HS-5 (cell line): ENCODE measurements around the gene TCERG1L.

Experiments
- DNase-seq: peaks from one replicate; pipeline ENCODE4 v3.0.0-alpha.2; 2012; ENCODE audit warnings: low read depth

TCERG1L gene

DNA sequence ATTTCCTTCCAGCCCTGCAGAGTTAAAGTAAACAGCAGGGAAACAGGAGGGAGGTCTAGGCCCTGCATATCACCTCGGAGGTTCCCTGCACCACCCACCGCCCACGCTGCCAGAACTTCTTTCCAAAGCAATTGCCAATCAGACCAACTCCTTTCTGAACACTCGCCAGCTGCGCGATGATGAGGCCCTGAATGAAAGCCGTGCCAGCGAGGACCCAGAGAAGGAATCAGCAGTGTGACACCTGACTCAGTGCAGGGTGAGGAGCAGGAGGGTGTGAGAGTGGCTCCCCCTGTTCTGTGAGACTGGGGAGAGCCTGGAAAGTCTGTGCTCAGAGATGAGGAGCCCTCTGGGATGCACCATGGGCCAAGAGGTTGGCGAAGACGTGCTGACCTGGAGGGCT lies 3.3 kb upstream of the TCERG1L start:
- DNase-seq: no peak

DNA sequence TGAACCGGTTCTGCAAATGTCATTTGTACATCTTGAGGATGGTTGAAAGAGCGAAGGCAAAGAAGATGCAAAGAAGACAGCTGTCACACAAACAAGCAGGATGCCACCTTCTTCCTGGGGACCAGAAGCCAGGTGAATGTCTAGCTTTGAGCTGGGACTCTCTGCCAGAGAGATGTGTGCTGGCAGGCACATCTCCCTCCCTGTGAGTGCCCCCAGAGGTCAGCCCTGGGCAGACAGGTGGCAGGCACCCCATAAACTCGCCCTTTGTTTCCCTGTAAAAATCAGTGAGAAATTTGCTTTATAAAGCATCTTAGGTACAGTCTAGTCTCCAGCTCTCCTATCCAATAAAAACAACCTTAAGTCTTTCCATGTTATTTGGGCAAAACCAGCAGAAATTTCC lies 2.6 kb upstream of the TCERG1L start:
- DNase-seq: no peak

DNA sequence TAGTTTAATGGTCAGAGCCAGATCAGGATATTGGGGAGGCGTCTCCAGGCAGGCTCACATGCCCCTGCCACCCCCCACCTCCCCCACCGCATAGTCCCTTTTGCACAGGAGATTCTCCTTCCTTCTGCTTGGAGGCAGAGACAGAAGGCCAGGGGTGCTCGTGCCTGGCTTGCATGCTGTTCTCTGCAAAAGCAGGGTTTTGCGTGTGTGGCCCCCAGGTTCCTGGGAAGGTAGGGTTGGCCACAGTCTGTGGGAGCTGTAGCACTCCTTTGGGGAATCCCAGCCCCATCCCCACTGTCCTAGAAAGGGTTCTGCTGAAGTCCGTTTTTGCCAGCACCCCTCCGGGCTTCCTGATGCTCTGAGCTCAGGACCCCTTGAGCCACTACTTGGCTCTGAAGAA lies 1.9 kb upstream of the TCERG1L start:
- DNase-seq: no peak

DNA sequence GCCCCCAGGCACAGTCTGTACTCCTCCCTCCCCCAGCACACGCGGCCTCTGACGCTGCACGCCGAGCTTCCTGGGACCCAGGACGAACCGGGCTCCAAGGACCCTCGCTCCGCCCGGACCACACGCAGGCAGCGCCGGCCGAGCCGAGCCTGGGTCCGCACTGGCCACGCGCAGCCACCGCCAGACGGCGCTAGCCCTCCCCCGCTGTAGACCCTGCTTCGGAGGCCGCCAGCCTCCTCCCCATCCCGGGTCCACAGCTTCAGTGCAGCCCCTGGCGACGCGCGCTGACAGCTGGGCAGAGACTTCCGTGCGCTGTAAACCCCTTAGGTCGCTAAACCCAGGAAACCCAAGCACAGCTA lies 936 bp upstream of the TCERG1L start:
- DNase-seq: no peak

DNA sequence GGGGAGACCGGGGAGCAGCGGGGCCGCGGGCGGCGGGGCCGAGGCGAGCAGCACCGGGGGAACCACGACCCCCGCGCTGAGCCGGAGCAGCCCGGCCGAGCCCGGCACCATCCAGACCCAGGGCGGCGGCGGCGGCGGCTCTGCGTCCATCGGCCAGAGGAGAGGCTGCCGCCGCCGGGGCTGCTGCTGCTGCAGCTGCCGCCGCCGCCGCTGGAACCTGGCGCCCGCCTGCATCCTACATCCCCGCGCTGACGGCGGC lies 190 bp downstream of the TCERG1L start:
- DNase-seq: no peak

DNA sequence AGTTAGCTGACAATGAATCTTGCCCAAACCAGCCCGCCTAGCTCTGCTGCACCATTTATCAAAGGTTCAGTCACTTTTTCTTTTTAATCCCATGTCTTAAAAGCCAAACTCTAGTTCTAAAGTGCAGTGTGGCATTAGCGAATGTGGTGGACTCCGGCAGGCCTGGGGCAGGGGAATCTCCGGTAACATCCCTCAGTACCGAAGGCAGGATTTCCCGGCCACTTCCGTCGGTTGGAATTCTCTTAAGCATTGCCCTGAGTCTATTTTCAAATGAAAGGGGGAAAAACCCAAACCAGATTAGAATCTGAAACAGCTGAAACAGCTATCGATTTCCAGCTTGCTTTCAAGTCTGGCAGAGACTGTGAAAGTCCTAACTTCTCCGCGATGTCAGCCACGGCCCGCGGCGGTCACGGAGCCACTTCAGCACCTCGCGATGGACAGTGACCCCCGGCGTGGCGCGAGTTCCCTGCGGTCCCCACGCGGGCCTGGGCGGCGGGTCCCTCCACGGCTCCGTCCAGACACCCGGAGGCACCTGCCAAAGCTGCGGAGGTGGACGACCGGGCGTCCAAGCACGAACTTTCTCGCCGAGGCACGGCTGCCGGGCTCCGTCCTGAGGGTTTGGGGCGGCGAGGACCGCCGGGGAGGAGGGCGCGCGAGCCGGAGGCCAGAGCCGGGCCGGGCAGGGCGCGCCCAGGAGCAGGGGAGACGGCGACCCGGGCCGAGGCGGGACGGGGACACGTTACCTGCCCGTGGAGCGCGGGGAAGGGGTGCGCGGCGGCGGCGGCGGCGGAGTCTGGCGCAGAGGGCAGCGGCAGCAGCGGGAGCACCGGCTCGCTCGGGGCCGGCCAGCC lies 745 bp downstream of the TCERG1L start:
- DNase-seq: no peak

DNA sequence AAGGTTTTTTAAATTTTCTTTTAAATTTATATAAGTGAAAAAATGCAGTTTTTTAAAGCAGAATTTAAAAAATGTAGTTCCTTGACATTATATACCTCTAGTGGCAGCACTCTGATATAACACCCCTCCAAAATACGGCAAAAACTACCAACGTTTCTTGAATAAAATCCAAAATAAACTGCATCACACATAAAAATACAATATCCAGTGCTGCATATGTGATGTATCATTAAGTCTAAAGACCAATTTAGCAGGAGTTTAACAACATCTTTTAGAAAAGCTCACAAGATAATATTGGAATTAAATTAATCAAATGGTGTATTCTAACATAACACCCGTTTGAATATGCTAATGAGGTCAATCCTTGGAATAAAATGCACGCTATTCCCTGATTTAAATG lies 1.4 kb downstream of the TCERG1L start:
- DNase-seq: no peak

DNA sequence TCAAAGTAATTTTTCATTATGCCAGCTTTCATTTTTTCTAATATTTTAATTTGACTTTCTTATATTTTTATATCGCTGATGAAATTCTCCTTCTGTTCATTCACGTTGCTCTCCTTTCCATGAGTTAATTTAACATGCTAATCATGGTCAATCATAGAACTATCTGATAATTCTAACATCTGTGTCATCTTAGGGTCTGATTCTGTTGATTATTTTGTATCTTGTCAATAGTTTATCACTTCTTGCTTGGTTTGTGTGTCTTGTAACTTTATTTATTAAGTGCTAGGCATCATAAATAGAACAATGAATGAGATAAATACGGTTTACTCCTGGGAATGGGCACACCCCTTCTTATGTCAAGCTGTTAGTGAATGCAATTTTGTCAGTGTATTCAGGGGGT lies 11.0 kb downstream of the TCERG1L start:
- DNase-seq: no peak

DNA sequence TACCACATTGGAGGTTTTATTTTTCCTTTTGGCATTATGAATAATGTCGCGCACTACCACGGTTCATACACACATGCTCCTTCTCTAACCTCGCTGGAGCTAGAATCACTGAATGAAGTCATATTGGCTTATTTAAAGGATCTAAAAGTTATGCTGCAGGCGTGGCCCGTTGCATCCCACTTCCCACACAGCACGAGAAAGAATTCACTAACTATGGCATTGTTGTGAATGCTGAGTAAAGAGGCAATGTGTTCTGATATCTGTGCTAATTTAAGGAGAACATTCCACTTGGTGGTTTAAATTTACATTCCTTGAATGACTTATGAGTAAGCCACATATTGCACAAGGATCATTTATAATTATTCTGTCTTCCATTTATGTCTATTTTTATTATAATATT lies 20.7 kb downstream of the TCERG1L start:
- no peak for DNase-seq

DNA sequence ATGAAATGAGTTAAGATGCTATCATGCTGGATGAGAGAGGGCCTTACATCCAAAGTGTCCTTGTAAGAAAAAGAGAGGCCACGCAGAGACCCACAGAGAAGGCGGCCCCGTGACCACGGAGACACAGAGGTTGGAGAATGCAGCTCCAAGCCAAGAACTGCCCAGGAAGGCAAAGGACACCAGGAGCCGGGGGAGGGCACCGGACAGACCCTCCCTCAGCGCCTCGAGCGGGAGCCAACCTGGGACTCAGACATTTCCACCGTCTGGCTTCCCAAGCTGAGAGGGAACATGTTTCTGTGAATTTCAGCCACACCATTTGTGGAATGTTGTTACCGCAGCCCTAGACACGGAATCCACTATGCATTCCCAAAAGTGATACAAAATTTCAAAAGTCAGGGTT lies 22.9 kb downstream of the TCERG1L start:
- no peak for DNase-seq

DNA sequence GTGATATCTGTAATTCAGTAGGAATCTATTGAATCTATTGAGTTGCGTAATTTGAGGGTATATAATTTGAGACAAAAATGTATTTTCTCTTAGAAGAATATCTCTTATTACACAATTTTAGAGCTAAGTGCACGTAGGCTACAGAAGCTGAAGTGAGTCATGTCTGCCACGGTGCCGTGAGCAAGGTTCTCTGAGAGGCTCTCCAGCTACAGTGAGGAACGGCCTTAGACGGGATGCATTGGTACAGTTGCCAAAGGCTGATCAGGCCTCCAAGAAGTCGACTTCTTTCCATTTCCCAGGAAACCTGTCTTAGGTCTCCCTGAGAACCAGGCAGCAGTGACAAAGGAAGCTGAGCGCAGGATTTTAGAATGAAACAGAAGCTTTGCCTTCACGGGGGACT lies 28.6 kb downstream of the TCERG1L start:
- no peak for DNase-seq

DNA sequence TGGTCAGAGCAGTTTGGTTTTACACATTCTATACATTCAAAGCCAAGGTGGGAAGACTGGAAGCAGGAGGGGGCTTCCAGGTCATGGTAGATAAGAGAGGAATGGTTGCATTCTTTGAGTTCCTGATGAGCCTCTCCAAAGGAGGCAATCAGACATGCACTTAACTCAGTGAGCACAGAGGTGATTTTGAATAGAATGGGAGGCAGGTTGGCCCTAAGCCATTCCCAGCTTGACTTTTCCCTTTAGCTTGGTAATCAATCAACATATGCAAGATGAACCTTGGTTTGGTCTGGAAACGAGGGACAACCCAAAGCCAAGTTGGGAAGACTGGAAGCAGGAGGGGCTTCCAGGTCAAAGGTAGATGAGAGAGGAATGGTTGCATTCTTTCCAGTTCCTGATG lies 31.4 kb downstream of the TCERG1L start:
- DNase-seq: no peak

DNA sequence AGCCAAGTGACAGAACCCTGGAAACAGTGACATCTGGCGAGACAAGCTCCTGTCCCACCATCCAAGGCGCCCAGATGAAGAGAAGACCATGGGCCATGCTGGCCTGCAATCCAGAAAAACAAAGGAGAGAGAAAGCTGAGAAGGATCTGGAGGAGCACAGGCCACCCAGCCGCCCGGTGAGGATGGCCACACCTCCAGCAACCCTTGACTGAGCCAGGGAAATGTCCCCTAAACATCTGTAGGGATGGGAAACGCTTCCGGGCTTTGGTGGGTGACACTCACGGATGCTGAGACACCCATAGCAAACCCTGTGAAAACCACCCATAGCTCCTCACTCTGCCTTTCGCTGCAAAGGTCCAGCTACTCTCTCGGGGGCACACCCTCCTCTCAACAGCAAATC lies 32.0 kb downstream of the TCERG1L start:
- no peak for DNase-seq

DNA sequence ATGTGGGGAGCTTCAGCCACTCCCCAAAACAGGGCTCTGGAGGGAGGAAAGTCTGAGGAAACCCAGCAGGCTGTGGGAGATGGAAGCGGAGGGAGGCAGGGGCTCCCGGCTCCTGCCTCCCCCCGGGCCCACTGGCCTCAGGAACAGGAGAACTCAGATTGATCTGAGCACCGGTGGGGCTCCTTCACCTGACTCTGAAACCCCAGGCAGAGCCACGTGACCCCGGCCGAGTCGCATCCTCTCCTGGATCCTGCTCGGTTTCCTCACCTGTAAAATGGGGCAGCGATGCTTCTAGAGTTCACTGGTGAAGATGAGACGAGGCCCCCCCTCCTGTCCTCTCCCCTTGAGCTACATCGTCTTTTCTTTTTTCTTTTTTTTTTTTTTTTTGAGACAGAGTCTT lies 33.6 kb downstream of the TCERG1L start:
- DNase-seq: no peak

DNA sequence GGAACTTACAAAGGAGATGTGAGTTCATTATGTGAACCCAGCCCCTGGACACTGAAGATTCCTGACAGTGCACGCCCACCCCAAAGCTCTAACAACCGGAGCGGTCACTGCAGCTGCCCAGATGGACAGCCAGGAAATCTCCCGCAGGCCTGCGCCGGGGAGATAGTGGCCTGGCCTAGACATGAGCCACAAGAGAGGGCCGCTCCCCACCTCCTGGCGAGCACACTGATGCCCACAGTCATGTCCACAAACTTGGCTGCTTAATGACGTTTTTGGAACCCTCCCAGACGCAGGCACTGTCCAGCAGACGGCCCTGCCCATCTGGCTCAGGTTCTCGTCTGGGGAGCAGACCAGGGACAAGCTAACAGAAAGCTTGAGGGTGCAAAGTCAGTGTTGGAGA lies 34.2 kb downstream of the TCERG1L start:
- DNase-seq: no peak

DNA sequence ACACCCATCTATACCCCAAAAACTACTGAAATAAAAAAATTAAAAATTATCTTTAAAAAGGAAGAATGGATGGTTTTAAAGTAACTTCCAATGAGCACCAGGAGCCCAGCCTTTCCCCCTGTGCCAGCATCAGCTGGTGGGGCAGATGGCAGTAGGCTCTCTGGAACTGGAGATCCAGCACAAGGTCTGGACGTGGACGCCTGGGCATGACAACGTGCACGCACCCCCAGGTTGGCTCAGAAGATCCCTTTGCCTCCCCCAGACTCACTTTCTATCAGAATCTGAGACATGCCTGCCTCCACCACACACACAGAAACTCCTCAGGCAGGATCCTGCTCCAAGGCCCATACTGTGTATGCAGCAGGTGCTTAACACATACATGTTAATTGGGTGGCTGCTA lies 35.8 kb downstream of the TCERG1L start:
- no peak for DNase-seq

DNA sequence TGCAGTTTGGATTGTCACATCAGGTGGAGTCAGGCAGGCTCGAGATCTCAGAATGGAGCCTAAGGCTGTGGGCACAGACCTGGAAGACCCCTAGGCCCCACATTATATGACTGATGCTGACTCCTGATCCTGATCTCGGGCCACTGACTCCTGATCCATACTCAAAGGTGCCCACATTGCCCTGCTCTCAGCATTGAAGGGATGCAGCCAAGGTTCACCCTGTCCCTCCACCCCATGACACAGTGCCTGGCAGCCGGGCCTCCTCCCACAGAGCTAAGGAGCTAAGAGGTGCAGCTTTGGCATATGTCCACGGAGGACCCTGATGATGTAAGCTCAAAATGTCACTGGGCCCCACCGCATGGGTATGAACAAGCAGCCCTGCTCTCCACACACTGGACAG lies 36.6 kb downstream of the TCERG1L start:
- no peak for DNase-seq

DNA sequence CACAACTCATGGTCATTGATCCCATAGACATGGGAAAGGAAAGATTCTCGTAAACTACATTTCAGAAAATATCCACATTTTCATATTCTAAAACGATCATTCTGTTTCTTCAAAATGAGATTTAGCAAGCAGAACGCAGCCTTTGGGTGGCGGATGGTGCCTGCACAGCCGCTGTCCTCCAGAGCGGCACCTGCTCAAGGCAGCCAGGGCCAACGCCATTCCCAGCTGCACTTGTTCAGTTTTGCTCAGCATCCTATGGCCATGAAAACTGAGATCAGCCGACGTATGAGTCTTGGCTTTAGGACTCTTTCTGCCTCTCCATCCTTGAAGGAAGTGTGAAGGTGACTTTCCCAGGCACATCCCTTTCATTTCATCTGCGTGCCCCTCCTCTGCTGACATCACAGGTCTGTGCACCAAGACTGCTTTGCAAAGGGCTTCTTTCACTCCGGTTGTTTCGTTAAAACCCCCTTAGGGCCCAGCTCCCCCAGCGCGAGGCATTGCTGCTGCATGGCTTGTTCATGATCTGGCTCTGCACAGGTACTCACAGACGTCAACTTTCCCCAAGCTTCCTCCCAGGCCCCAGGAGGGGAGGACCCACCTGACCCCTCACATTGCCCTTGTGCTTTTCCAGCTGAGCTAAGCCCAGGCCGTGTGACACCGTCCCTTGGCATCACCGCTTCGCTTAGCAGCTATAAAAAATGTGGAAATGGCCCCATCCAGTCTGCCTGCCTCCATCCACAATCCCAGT lies 37.2 kb downstream of the TCERG1L start:
- no peak for DNase-seq

DNA sequence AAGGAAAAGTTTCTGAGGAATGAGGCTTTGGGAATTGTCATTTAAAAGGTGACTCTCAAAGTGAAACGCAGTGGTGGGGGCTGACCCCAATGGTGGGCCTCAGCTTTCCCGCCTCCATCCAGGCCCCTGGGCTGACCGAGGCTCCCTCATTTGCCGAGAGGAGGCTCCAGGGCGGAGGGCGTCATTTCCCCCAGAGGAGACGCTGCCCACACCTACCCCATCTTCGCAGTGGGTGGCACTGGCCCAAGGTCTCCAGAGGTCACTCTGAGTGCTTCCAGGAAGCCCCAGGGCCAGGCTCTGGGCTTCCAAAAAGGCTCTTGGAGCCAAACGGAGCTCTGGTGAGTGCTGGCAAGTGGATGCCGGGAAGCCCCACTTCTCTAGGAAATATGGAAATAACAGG lies 38.0 kb downstream of the TCERG1L start:
- no peak for DNase-seq

DNA sequence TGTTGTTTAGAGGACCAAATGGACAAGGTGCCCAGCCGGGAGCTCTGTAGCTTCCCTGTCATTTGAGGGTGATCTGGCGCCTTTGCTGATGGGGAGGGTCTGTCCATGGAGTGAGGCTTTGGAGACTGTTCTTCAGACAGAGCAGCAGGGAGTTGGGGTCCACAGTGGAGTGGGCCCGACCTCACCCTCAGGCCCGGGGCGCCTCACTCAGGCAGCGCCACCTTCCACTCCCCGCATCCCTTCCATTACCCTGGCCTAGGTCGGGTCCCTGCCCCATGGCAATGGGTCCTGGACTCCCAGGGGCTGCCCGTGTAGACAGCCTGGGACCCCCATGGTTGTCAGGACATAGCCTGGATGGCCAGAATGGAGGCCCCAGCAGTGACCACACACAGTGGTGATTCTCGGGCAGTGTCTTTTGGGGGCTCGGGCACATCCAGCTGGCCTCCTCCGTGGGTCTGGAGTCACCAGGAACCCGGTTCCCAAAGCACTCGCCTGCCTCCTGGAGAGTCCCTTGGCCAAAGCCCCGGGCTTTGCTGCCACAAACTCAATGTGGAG lies 38.5 kb downstream of the TCERG1L start:
- no peak for DNase-seq

DNA sequence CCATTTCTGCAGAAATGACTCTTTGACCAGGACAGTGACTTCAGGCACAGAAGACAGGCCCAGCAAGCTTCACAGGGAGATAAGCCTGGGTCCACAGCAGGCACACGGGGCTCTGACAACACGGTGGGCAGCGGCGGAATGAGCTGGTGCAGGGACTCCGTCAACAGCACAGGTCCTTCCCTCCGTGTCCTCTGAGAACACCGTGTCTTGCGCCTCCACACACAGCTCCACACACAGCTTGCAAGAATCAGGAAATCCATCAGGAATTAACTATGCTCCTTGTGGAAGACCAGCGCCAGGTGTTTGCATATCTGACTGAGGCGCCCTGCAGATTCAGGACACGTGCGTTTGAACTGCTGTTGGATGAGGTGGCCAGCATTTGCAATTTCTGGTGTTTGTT lies 39.6 kb downstream of the TCERG1L start:
- DNase-seq: no peak

DNA sequence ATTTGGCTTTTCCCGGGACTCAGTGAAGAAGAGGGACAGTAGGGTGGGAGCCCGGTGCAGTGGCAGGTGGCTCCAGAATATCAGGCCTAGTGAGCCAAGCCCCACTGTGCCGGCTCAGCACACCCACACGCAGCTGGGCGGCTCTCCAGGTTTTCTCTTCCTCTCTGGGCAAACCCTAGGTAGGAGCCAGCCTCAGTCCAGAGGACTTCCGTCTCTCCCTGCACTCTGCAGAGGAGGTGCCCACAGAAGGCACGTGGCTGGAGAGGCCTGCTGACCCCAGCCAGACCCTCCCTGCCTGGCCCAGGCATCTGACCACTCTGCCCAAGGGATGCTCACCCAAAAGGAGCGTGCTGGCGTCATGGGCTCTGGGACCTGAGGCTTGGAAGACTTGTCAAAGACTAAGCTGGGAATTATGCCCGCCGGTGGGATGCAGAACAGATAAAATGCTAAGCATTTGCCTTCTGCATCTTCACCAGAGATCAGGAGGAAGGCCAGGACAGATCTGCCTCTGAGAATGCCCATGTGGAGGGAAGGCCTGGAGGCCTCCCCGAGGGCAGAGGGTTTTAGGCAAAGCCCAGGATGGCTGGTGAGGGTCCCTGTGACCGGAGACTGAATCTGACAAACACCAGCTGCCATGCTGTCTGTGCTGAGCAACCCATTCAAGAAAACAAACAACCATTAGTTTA lies 40.2 kb downstream of the TCERG1L start:
- no peak for DNase-seq
